ENCODE measurements around the gene ANO1. TPM values are rescaled to one million over a fixed set of nuclear protein-coding genes. Genes with fewer than 3 reads are reported as not detected.

ANO1 gene
- total RNA-seq, 2 donors from 2014 or later = 34.6 to 43.9 TPM

GRCh38 chr11:70229737-70230136 is 151.6 kb downstream of the ANO1 start:
- Histone ChIP-seq H3K27ac (no peak overlapping the region), H3K4me3 (no peak overlapping the region), H3K9me3 (no peaks in the 10 kb centered on the region), H3K27me3 (replicated peaks; ENCODE audit: insufficient read depth) (no peaks in the 10 kb centered on the region), H3K4me1 (replicated peaks) (no peaks in the 10 kb centered on the region), H3K36me3 (no peaks in the 10 kb centered on the region)
- WGBS = 95% methylated on average over 10 of the region's 10 CpGs
- no peak for DNase-seq (ENCODE audit: low spot score)
- intact Hi-C loops (cut with DNase I) = no loop called here
- TF ChIP-seq CTCF (IDR thresholded peaks at IDR 0.05) (no peak), POLR2A (IDR thresholded peaks at IDR 0.05) (no peak)

DNA sequence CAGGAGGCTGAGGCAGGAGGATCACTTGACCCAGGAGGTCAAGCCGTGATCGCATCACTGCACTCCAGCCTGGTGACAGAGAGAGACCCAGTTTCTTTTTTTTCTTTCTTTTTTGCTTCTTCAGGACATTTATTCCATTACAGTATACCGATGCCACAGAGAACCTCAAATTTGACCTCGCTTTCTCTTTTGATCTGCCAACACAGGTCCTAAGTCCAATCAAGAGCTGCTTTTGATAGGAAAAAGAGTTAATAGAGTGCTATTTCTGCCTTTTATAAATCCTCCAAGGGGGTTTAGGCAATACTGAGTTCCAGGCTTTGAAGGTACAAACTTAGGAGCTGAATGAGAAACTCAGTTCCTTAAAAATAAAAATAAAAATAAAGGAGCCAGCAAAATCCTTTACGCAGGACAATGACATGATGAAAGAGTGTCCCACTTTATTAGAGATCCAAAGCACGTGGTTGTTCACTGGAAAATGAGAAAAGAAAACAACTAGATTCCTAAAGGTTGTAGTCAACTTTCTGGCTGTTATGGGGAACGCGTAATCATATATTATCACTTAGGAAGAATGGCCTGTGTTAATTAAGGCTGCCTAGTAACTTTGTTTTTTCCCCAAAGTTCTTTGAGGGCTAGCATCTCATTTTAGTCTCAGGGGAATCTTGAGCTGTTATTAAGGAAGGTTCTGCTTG is 152.2 kb downstream of the ANO1 start:
- intact Hi-C loops (cut with DNase I) = no loop called here
- Histone ChIP-seq H3K36me3 (no peaks in the 10 kb centered on the region), H3K4me1 (replicated peaks) (no peaks in the 10 kb centered on the region), H3K4me3 (no peak overlapping the region), H3K9me3 (no peaks in the 10 kb centered on the region), H3K27me3 (replicated peaks; ENCODE audit: insufficient read depth) (no peaks in the 10 kb centered on the region), H3K27ac (no peak overlapping the region)
- no peak for DNase-seq (ENCODE audit: low spot score)
- WGBS = 87% methylated on average over 8 of the region's 8 CpGs
- no peak for TF ChIP-seq CTCF (IDR thresholded peaks at IDR 0.05)
- no peak for TF ChIP-seq POLR2AphosphoS5 (IDR thresholded peaks at IDR 0.05)
- TF ChIP-seq POLR2A (IDR thresholded peaks at IDR 0.05) = no peak

GRCh38 chr11:70230840-70231710 is 153.0 kb downstream of the ANO1 start:
- DNase-seq (ENCODE audit: low spot score) = no peak
- 82% methylated on average over 17 of the region's 22 CpGs for WGBS
- H3K9me3 ChIP-seq = no peaks in the 10 kb centered on the region
- H3K27me3 ChIP-seq (replicated peaks; ENCODE audit: insufficient read depth) = no peaks in the 10 kb centered on the region
- intact Hi-C loops (cut with DNase I) = no loop called here
- H3K4me1 ChIP-seq (replicated peaks) = no peaks in the 10 kb centered on the region
- H3K36me3 ChIP-seq = no peaks in the 10 kb centered on the region
- no peak overlapping the region for H3K27ac ChIP-seq
- no peak overlapping the region for H3K4me3 ChIP-seq
- no peak for TF ChIP-seq POLR2AphosphoS5 (IDR thresholded peaks at IDR 0.05)
- no peak for TF ChIP-seq POLR2A (IDR thresholded peaks at IDR 0.05)
- TF ChIP-seq CTCF (IDR thresholded peaks at IDR 0.05) = no peak

GRCh38 chr11:70233034-70233433 is 154.9 kb downstream of the ANO1 start:
- no peaks in the 10 kb centered on the region for H3K36me3 ChIP-seq
- intact Hi-C loops (cut with DNase I) = no loop called here
- H3K27ac ChIP-seq = no peak overlapping the region
- H3K4me3 ChIP-seq = no peak overlapping the region
- no peak for TF ChIP-seq CTCF (IDR thresholded peaks at IDR 0.05)
- TF ChIP-seq POLR2A (IDR thresholded peaks at IDR 0.05) = no peak
- TF ChIP-seq POLR2AphosphoS5 (IDR thresholded peaks at IDR 0.05) = no peak
- H3K9me3 ChIP-seq = no peaks in the 10 kb centered on the region
- no peak for DNase-seq (ENCODE audit: low spot score)
- H3K4me1 ChIP-seq (replicated peaks) = no peaks in the 10 kb centered on the region
- no peaks in the 10 kb centered on the region for H3K27me3 ChIP-seq (replicated peaks; ENCODE audit: insufficient read depth)

Data from prostate gland (tissue), 2 donors.